ENCODE results near the gene GATM.

DNA sequence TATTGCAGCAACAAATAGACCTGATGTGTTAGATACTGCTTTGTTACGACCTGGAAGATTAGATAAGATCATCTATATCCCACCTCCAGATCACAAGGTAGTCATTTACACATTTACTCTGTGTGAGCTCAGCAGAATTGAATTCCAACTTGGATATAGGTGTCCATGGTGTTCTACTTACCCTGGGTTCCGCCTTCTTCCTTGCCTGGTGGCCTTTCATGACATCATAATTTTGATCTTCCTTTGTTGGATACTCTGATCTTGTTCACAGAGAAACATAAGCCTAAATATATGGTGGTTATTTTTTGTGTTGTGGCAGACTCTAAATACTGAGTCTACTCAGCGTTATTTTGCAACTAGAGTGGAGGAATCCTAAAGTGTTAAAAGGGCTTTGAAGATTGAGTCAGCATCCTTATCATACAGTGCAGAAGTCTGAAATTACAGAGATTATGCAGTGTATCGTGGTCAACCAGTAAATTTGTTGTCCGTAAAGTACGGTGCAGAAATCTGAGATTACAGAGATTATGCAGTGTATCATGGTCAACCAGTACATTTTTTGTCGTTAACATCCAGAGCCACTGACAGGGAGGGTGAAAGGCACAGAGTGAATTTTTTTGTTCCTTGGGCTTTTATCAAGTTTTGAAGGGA, 39.1 kb upstream of the GATM start:
- TF ChIP-seq, protein P1, sequence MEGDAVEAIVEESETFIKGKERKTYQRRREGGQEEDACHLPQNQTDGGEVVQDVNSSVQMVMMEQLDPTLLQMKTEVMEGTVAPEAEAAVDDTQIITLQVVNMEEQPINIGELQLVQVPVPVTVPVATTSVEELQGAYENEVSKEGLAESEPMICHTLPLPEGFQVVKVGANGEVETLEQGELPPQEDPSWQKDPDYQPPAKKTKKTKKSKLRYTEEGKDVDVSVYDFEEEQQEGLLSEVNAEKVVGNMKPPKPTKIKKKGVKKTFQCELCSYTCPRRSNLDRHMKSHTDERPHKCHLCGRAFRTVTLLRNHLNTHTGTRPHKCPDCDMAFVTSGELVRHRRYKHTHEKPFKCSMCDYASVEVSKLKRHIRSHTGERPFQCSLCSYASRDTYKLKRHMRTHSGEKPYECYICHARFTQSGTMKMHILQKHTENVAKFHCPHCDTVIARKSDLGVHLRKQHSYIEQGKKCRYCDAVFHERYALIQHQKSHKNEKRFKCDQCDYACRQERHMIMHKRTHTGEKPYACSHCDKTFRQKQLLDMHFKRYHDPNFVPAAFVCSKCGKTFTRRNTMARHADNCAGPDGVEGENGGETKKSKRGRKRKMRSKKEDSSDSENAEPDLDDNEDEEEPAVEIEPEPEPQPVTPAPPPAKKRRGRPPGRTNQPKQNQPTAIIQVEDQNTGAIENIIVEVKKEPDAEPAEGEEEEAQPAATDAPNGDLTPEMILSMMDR (IDR thresholded peaks at IDR 0.05): no peak
- TF ChIP-seq POLR2A (IDR thresholded peaks at IDR 0.05): no peak
- TF ChIP-seq POLR2AphosphoS5 (IDR thresholded peaks at IDR 0.05): no peak
